A549 (cell line): ENCODE data around the gene SNRNP35. TPM values are rescaled to one million over a fixed set of nuclear protein-coding genes. Genes with fewer than 3 reads are reported as not detected.
A peak's percentile ranks its signal among the peaks of the same experiment; 100 is the strongest.

Source experiments
- ATAC-seq, 2 experiments: fragments of 200-7000 bp in 1 of 2; fragments of >200 bp in 1 of 2; cut with Nextera tagmentation in 1 of 2; cut with Tn5 transposase in 1 of 2; 3 replicates each; pipeline versions ENCODE4 v1.8.0 to v1.9.1; 2018 to 2020; ENCODE audit warnings: mild to moderate bottlenecking in 1 of 2, moderate library complexity in 1 of 2
- CTCF ChIA-PET: fragments of 300-600 bp; sonication (Branson Sonifier 250); formaldehyde crosslinking; extraction: SDS; loops from one replicate; lab custom pipeline; 2021; ENCODE audit warnings: antibody characterized with exemption, inconsistent platforms; lab: Yijun Ruan, JAX
- POLR2A ChIA-PET: fragments of 350-600 bp; formaldehyde crosslinking; extraction: SDS; loops from one replicate; lab custom pipeline; 2021; ENCODE audit warnings: antibody characterized with exemption, inconsistent platforms; lab: Yijun Ruan, JAX
- DNase-seq, 2 experiments: peaks; one replicate each; pipeline versions ENCODE4 v3.0.0 to v3.0.0-alpha.2; 2011 to 2016; ENCODE audit warnings: low read depth in 1 of 2, low spot score in 1 of 2
- FAIRE-seq: peaks from 2 replicates; lab custom pipeline; 2011; peaks lifted over from hg19 to GRCh38; lab: Jason Lieb, UNC
- H3K27ac ChIP-seq, 2 experiments: fragments of >200 bp; sonication (Bioruptor Twin); formaldehyde crosslinking; 3 replicates each; pipeline ENCODE4 v1.5.1; 2016 to 2017
- H3K4me1 ChIP-seq: fragments of >200 bp; sonication (Bioruptor Twin); formaldehyde crosslinking; 3 replicates; pipeline ENCODE4 v1.6.1; 2016
- H3K4me2 ChIP-seq: fragments of >200 bp; sonication (Bioruptor Twin); formaldehyde crosslinking; 3 replicates; pipeline ENCODE4 v1.6.1; 2016
- H3K4me3 ChIP-seq: fragments of >200 bp; sonication (Bioruptor Twin); formaldehyde crosslinking; 3 replicates; pipeline ENCODE4 v1.5.1; 2016
- H3K9me3 ChIP-seq: fragments of >200 bp; sonication (Bioruptor Twin); formaldehyde crosslinking; 3 replicates; pipeline ENCODE4 v1.6.1; 2016
- BHLHE40 ChIP-seq: IDR thresholded peaks from 2 replicates; pipeline ENCODE4 v1.6.1; 2012; ENCODE audit warnings: low read depth, low read length, inconsistent platforms
- CBX8 ChIP-seq: fragments of 200-600 bp; sonication (generic); IDR thresholded peaks from 2 replicates; pipeline ENCODE4 v1.6.1; 2016
- CEBPB ChIP-seq, 2 experiments: fragments of >200 bp in 1 of 2; sonication (Bioruptor Twin) in 1 of 2; formaldehyde crosslinking in 1 of 2; IDR thresholded peaks; 2 replicates each; pipeline ENCODE4 v1.6.1; 2012 to 2016
- EHMT2 ChIP-seq: fragments of 200-600 bp; sonication (generic); IDR thresholded peaks from 2 replicates; pipeline ENCODE4 v1.6.1; 2016; ENCODE audit warnings: antibody characterized with exemption, low read depth, mild to moderate bottlenecking, moderate library complexity
- FOSB ChIP-seq: fragments of 250-450 bp; sonication (Bioruptor Pico); IDR thresholded peaks from 2 replicates; pipeline ENCODE4 v1.5.0; 2020; ENCODE audit warnings: mild to moderate bottlenecking, moderate library complexity
- FOXS1 ChIP-seq: fragments of 250-450 bp; sonication (Bioruptor Pico); IDR thresholded peaks from 2 replicates; pipeline ENCODE4 v1.5.0; 2020; ENCODE audit warnings: mild to moderate bottlenecking, moderate library complexity
- HOXB5 ChIP-seq: fragments of 250-450 bp; sonication (Bioruptor Pico); IDR thresholded peaks from 2 replicates; pipeline ENCODE4 v1.5.0; 2020; ENCODE audit warnings: mild to moderate bottlenecking, moderate library complexity
- NFE2L2 ChIP-seq: fragments of 150-350 bp; conservative IDR thresholded peaks from 2 replicates; pipeline ENCODE4 v1.6.1; 2014; ENCODE audit warnings: low read length
- RAD21 ChIP-seq, 2 experiments: fragments of >200 bp in 1 of 2; sonication (Bioruptor Twin) in 1 of 2; formaldehyde crosslinking in 1 of 2; IDR thresholded peaks in 1 of 2; conservative IDR thresholded peaks in 1 of 2; 2 replicates in 1 of 2; 3 replicates in 1 of 2; pipeline ENCODE4 v1.6.1; 2012 to 2018; ENCODE audit warnings: inconsistent platforms in 1 of 2
- RFX5 ChIP-seq: fragments of 450-650 bp; IDR thresholded peaks from 2 replicates; pipeline ENCODE4 v1.7.1; 2014; ENCODE audit warnings: antibody characterized with exemption, mild to moderate bottlenecking, moderate library complexity
- SMC3 ChIP-seq: fragments of >200 bp; sonication (Bioruptor Twin); formaldehyde crosslinking; IDR thresholded peaks from 3 replicates; pipeline ENCODE4 v1.6.1; 2018; ENCODE audit warnings: inconsistent platforms
- ZC3H11A ChIP-seq: fragments of 450-650 bp; IDR thresholded peaks from 2 replicates; pipeline ENCODE4 v1.6.1; 2014; ENCODE audit warnings: antibody characterized with exemption, mild to moderate bottlenecking
- ZFP36 ChIP-seq: fragments of 450-650 bp; IDR thresholded peaks from 2 replicates; pipeline ENCODE4 v1.6.1; 2014; ENCODE audit warnings: borderline replicate concordance; ENCODE audit not compliant: partially characterized antibody
- ZSCAN20 ChIP-seq: fragments of 250-450 bp; sonication (Bioruptor Pico); IDR thresholded peaks from 2 replicates; pipeline ENCODE4 v1.8.0; 2022; ENCODE audit warnings: mild to moderate bottlenecking, moderate library complexity
- WGBS: methylation state at CpG from one replicate; pipeline ENCODE4 v1.1.6; 2017; ENCODE audit errors: missing lambda C conversion rate; 5-methylcytosine and 5-hydroxymethylcytosine counted together
- polyA plus RNA-seq, 4 experiments: library from polyadenylated mRNA; depleted of rRNA in 3 of 4; stranded (reverse); fragments of >200 nt; fragmentation: RNase III in 1 of 4; extraction: RNeasy Plus Mini Kit Qiagen cat#74134 plus additional on column Dnase treatment in 1 of 4; gene quantifications; 2 replicates in 3 of 4; 3 replicates in 1 of 4; pipeline ENCODE4 v1.2.3, GENCODE V29; 2011 to 2017
- TF ChIP-seq, protein P1 (sequence below): IDR thresholded peaks from 2 replicates; pipeline ENCODE4 v1.6.1; 2012
- TF ChIP-seq, protein P2 (sequence below): fragments of 150-350 bp; IDR thresholded peaks from 2 replicates; pipeline ENCODE4 v1.6.1; 2014; ENCODE audit warnings: low read depth, mild to moderate bottlenecking, low read length
- TF ChIP-seq, protein P3 (sequence below): fragments of >200 bp; sonication (Bioruptor Twin); formaldehyde crosslinking; IDR thresholded peaks from 3 replicates; pipeline ENCODE4 v1.5.1; 2016
- TF ChIP-seq, protein P4 (sequence below): fragments of 250-450 bp; sonication (Bioruptor Pico); IDR thresholded peaks from 2 replicates; pipeline ENCODE4 v1.5.0; 2020; ENCODE audit warnings: low read depth, mild to moderate bottlenecking, moderate library complexity
- TF ChIP-seq, protein P5 (sequence below): fragments of 450-650 bp; IDR thresholded peaks from 2 replicates; pipeline ENCODE4 v1.6.1; 2014; ENCODE audit warnings: antibody characterized with exemption

SNRNP35 gene
- polyA plus RNA-seq, 2 of the 4 experiments (the other 2 are of a cell fraction) = 19.1 to 21.5 TPM

DNA sequence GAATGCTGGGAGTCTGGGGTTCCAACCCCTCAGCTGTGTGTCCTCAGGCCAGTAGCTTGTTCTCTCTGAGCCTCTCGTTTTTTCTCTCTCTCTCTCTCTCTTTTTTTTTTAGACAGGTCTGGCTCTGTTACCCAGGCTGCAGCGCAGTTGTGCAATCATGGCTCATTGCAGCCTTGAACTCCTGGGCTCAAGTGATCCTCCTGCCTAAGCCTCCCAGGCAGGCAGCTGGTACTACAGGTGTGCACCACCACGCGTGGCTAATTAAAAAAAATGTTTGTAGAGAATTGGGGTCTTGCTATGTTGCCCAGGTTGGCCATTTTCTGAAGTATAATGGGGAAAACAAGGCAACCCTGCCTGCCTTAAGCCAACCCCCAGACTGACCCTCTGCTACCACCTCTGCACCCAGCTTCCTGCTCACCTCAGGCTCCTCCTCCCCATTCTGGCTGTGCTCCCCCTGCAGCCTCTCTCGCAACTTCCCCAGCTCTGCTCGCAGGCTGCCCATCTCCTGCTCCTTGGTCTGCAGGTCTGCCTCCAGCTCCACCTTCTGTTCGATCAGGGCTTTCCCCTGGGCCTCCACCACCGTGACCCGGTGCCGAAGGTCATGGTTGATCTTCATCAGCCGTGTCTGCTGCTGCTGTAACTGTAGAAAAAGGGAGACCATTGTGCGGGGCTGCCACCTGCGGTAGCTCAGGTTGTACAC, 40.3 kb downstream of the SNRNP35 start:
- H3K9me3 ChIP-seq = no peaks in the 10 kb centered on the region
- H3K27ac ChIP-seq = no peak overlapping the region
- ChIA-PET CTCF (no interaction called here), POLR2A (no interaction called here)
- no peak overlapping the region for H3K4me3 ChIP-seq
- peak in 1 of 2 experiments; percentile 22; a peak in 1 of 4 replicates for TF ChIP-seq CEBPB (IDR thresholded peaks at IDR 0.05)
- TF ChIP-seq, protein P1, sequence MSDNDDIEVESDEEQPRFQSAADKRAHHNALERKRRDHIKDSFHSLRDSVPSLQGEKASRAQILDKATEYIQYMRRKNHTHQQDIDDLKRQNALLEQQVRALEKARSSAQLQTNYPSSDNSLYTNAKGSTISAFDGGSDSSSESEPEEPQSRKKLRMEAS = no peak
- TF ChIP-seq RFX5 = no peak
- DNase-seq = peak in 1 of 2 experiments; percentile 21
- WGBS = 92% methylated on average over 13 of the region's 13 CpGs
- ATAC-seq = no peak
- no peak overlapping the region for H3K4me2 ChIP-seq
- no peak for FAIRE-seq
- no peaks in the 10 kb centered on the region for H3K4me1 ChIP-seq

DNA sequence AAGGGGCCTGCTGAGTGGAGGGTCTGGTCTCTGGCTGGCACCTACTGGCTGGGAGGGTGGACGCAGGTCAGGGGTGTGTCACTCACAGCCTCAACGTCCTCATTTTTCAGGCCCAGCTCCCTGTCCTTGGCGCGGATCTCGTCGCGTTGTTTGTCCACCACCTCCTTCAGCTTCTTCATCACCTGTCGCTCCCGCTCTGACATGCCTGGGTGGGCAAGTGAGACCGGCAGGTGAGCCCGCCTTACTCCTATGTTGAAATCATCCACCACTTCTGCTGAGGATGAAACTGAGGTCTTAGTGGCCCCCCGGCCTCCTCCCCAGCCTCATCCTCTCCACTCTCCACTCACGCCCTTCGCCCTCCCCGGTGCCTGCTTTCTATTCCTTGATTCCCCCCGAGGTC, 41.4 kb downstream of the SNRNP35 start:
- 94% methylated on average over 16 of the region's 16 CpGs for WGBS
- Histone ChIP-seq H3K4me2 (no peak overlapping the region), H3K9me3 (no peaks in the 10 kb centered on the region), H3K4me1 (no peaks in the 10 kb centered on the region)
- CTCF ChIA-PET = interaction anchor here (0.6 kb wide), 1 partner anchor 20 kb away, joined by 3 read pairs; no protein-coding TSS in a partner anchor
- TF ChIP-seq, protein P2, sequence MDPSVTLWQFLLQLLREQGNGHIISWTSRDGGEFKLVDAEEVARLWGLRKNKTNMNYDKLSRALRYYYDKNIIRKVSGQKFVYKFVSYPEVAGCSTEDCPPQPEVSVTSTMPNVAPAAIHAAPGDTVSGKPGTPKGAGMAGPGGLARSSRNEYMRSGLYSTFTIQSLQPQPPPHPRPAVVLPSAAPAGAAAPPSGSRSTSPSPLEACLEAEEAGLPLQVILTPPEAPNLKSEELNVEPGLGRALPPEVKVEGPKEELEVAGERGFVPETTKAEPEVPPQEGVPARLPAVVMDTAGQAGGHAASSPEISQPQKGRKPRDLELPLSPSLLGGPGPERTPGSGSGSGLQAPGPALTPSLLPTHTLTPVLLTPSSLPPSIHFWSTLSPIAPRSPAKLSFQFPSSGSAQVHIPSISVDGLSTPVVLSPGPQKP = no peak
- no peak for TF ChIP-seq SMC3
- no peak for TF ChIP-seq ZFP36
- TF ChIP-seq, protein P3, sequence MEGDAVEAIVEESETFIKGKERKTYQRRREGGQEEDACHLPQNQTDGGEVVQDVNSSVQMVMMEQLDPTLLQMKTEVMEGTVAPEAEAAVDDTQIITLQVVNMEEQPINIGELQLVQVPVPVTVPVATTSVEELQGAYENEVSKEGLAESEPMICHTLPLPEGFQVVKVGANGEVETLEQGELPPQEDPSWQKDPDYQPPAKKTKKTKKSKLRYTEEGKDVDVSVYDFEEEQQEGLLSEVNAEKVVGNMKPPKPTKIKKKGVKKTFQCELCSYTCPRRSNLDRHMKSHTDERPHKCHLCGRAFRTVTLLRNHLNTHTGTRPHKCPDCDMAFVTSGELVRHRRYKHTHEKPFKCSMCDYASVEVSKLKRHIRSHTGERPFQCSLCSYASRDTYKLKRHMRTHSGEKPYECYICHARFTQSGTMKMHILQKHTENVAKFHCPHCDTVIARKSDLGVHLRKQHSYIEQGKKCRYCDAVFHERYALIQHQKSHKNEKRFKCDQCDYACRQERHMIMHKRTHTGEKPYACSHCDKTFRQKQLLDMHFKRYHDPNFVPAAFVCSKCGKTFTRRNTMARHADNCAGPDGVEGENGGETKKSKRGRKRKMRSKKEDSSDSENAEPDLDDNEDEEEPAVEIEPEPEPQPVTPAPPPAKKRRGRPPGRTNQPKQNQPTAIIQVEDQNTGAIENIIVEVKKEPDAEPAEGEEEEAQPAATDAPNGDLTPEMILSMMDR = no peak
- TF ChIP-seq EHMT2 = no peak
- no peak for TF ChIP-seq ZSCAN20 (CRISPR knock-in tag)
- TF ChIP-seq, protein P4, sequence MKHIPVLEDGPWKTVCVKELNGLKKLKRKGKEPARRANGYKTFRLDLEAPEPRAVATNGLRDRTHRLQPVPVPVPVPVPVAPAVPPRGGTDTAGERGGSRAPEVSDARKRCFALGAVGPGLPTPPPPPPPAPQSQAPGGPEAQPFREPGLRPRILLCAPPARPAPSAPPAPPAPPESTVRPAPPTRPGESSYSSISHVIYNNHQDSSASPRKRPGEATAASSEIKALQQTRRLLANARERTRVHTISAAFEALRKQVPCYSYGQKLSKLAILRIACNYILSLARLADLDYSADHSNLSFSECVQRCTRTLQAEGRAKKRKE (CRISPR knock-in tag) = no peak
- no peak for TF ChIP-seq RAD21 (conservative IDR thresholded peaks at IDR 0.05 in 1 of 2, IDR thresholded peaks at IDR 0.05 in 1 of 2)
- no peak for TF ChIP-seq NFE2L2
- TF ChIP-seq CBX8 = no peak
- no peak for TF ChIP-seq HOXB5
- no peak for TF ChIP-seq FOXS1 (CRISPR knock-in tag)
- TF ChIP-seq FOSB = no peak
- TF ChIP-seq ZC3H11A = no peak
- TF ChIP-seq BHLHE40 = no peak
- TF ChIP-seq, protein P5, sequence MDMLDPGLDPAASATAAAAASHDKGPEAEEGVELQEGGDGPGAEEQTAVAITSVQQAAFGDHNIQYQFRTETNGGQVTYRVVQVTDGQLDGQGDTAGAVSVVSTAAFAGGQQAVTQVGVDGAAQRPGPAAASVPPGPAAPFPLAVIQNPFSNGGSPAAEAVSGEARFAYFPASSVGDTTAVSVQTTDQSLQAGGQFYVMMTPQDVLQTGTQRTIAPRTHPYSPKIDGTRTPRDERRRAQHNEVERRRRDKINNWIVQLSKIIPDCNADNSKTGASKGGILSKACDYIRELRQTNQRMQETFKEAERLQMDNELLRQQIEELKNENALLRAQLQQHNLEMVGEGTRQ = no peak
- TF ChIP-seq, all 56 proteins: peak for 0
- ATAC-seq = no peak
- POLR2A ChIA-PET = no interaction called here
- no peak for FAIRE-seq
- H3K4me3 ChIP-seq = no peak overlapping the region
- no peak for DNase-seq
- H3K27ac ChIP-seq = no peak overlapping the region
